Thyroid gland (tissue), 4 donors: ENCODE measurements around the gene TCF21.

Experiments used
- CTCF ChIP-seq, 6 experiments: fragments of 200-600 bp in 3 of 6; fragments of 450-650 bp in 3 of 6; sonication (generic) in 3 of 6; IDR thresholded peaks; one replicate each; pipeline ENCODE4 v1.5.1; 2016 to 2019; ENCODE audit warnings: antibody characterized with exemption in 6 of 6, mild to moderate bottlenecking in 2 of 6, inconsistent platforms in 1 of 6, moderate library complexity in 1 of 6
- POLR2A ChIP-seq, 2 donors: fragments of 450-650 bp; IDR thresholded peaks; one replicate each; pipeline ENCODE4 v1.6.1; 2017; ENCODE audit warnings: antibody characterized with exemption in 2 of 2, mild to moderate bottlenecking in 2 of 2, moderate library complexity in 1 of 2

- TF ChIP-seq POLR2A (IDR thresholded peaks at IDR 0.05) (no peak), CTCF (IDR thresholded peaks at IDR 0.05) (no peak)
Observed at GRCh38 chr6:133939778-133940667, 51.1 kb downstream of the TCF21 start.
